ENCODE data around the gene RCHY1.

GRCh38 chr4:75477201-75477600 lies 37.0 kb downstream of the RCHY1 start:
- TF ChIP-seq CTCF (IDR thresholded peaks at IDR 0.05) = no peak
- no peak for TF ChIP-seq POLR2A (IDR thresholded peaks at IDR 0.05)
- no peak for TF ChIP-seq POLR2AphosphoS5 (IDR thresholded peaks at IDR 0.05)
